GM19351 (cell line): ENCODE measurements around the gene MAD1L1.
"Not testable (repeated sequence)": the region's sequence is repeated elsewhere in the genome, so short reads cannot be mapped to it uniquely, and the experiment has no call there.

Source experiments
- ATAC-seq: cut with Tn5 transposase; IDR thresholded peaks from one replicate; pipeline ENCODE4 v1.9.1; 2021; ENCODE audit warnings: mild to moderate bottlenecking, moderate library complexity; ENCODE audit not compliant: unreplicated experiment

The MAD1L1 gene

GRCh38 chr7:1860881-1861798 is 371.6 kb downstream of the MAD1L1 start:
- not testable (repeated sequence) for ATAC-seq

GRCh38 chr7:1859266-1860035 is 373.3 kb downstream of the MAD1L1 start:
- ATAC-seq = no peak

- no peak for ATAC-seq
These were observed 374.1 kb downstream of the MAD1L1 start for GRCh38 chr7:1858435-1859265.

GRCh38 chr7:1857487-1858421 is 375.0 kb downstream of the MAD1L1 start:
- no peak for ATAC-seq

- no peak for ATAC-seq
These were observed 375.8 kb downstream of the MAD1L1 start for GRCh38 chr7:1856888-1857441.

GRCh38 chr7:1856161-1856887 is 376.4 kb downstream of the MAD1L1 start:
- no peak for ATAC-seq

GRCh38 chr7:1855725-1856160 is 377.0 kb downstream of the MAD1L1 start:
- ATAC-seq = no peak

- no peak for ATAC-seq
These were observed 377.6 kb downstream of the MAD1L1 start for GRCh38 chr7:1854866-1855724.

- no peak for ATAC-seq
These were observed 378.5 kb downstream of the MAD1L1 start for GRCh38 chr7:1853986-1854865.

- no peak for ATAC-seq
These were observed 379.2 kb downstream of the MAD1L1 start for GRCh38 chr7:1853431-1853985.

GRCh38 chr7:1852517-1853430 is 380.0 kb downstream of the MAD1L1 start:
- no peak for ATAC-seq

- no peak for ATAC-seq
These were observed 380.8 kb downstream of the MAD1L1 start for GRCh38 chr7:1851721-1852516.

- ATAC-seq = no peak
These were observed 381.7 kb downstream of the MAD1L1 start for GRCh38 chr7:1850976-1851571.
